GM23338 (cell line): ENCODE results near the gene TBCD. TPM values are rescaled to one million over a fixed set of nuclear protein-coding genes. Genes with fewer than 3 reads are reported as not detected.

Experiments used
- ATAC-seq: fragments of 200-7000 bp; cut with Tn5 transposase; 3 replicates; pipeline ENCODE4 v1.9.1; 2020
- DNase-seq: peaks from one replicate; pipeline ENCODE4 v3.0.0-alpha.2; 2015; ENCODE audit warnings: low spot score
- H2AFZ ChIP-seq: fragments of 200-600 bp; sonication (generic); 2 replicates; pipeline ENCODE4 v1.8.0; 2016; ENCODE audit warnings: antibody characterized with exemption, mild to moderate bottlenecking, moderate library complexity
- H3F3A ChIP-seq: fragments of 200-600 bp; sonication (generic); replicated peaks from 2 replicates; pipeline ENCODE4 v1.8.0; 2017; ENCODE audit warnings: antibody characterized with exemption, mixed run types, low read depth
- H3K27ac ChIP-seq: fragments of 200-600 bp; sonication (generic); 2 replicates; pipeline ENCODE4 v1.6.1; 2016; ENCODE audit warnings: low read depth
- H3K27me3 ChIP-seq: fragments of 200-600 bp; sonication (generic); 2 replicates; pipeline ENCODE4 v1.8.0; 2016; ENCODE audit warnings: mild to moderate bottlenecking, mixed run types, moderate library complexity; ENCODE audit not compliant: insufficient read depth
- H3K36me3 ChIP-seq: fragments of 200-600 bp; sonication (generic); 2 replicates; pipeline ENCODE4 v1.8.0; 2016; ENCODE audit warnings: mild to moderate bottlenecking; ENCODE audit not compliant: insufficient read depth
- H3K4me1 ChIP-seq: fragments of 200-600 bp; sonication (generic); 2 replicates; pipeline ENCODE4 v1.8.0; 2016; ENCODE audit warnings: mild to moderate bottlenecking, moderate library complexity; ENCODE audit not compliant: insufficient read depth
- H3K4me2 ChIP-seq: fragments of 200-600 bp; sonication (generic); 2 replicates; pipeline ENCODE4 v1.7.1; 2017; ENCODE audit warnings: mixed run types
- H3K4me3 ChIP-seq: fragments of 200-600 bp; sonication (generic); 2 replicates; pipeline ENCODE4 v1.6.1; 2016; ENCODE audit warnings: mixed run types
- H3K79me2 ChIP-seq: fragments of 200-600 bp; sonication (generic); replicated peaks from 2 replicates; pipeline ENCODE4 v1.8.0; 2017; ENCODE audit warnings: mild to moderate bottlenecking; ENCODE audit not compliant: insufficient read depth
- H3K9me2 ChIP-seq: fragments of 200-600 bp; sonication (generic); 2 replicates; pipeline ENCODE4 v1.8.0; 2017; ENCODE audit not compliant: insufficient read depth
- H4K20me1 ChIP-seq: fragments of 200-600 bp; sonication (generic); replicated peaks from 2 replicates; pipeline ENCODE4 v1.8.0; 2017; ENCODE audit warnings: mild to moderate bottlenecking; ENCODE audit not compliant: insufficient read depth
- H3K27ac Mint-ChIP-seq: 2 replicates; pipeline ENCODE4 v1.8.0; 2020; ENCODE audit warnings: inconsistent platforms, mild to moderate bottlenecking, moderate library complexity, mixed read lengths
- H3K27me3 Mint-ChIP-seq: 3 replicates; pipeline ENCODE4 v1.8.0; 2022; ENCODE audit warnings: low read depth, mild to moderate bottlenecking, moderate library complexity, mixed read lengths, inconsistent platforms; ENCODE audit not compliant: insufficient read depth, poor library complexity
- H3K36me3 Mint-ChIP-seq: 3 replicates; pipeline ENCODE4 v1.8.0; 2021; ENCODE audit warnings: low read depth, mild to moderate bottlenecking, inconsistent platforms, moderate library complexity, mixed read lengths
- H3K4me1 Mint-ChIP-seq: 3 replicates; pipeline ENCODE4 v1.8.0; 2020; ENCODE audit warnings: mild to moderate bottlenecking, inconsistent platforms, mixed read lengths
- H3K4me3 Mint-ChIP-seq: 3 replicates; pipeline ENCODE4 v1.8.0; 2021; ENCODE audit warnings: moderate library complexity, mild to moderate bottlenecking, inconsistent platforms, mixed read lengths
- H3K9me3 Mint-ChIP-seq: 3 replicates; pipeline ENCODE4 v1.8.0; 2020; ENCODE audit warnings: moderate library complexity, mild to moderate bottlenecking, inconsistent platforms, mixed read lengths
- CREB1 ChIP-seq: fragments of 250-450 bp; sonication (Bioruptor Pico); IDR thresholded peaks from 2 replicates; pipeline ENCODE4 v1.5.0; 2020; ENCODE audit warnings: low read depth, mild to moderate bottlenecking, moderate library complexity
- polyA plus RNA-seq: library from polyadenylated mRNA; unstranded; fragments of >200 nt; fragmentation: Nextera tagmentation; extraction: Ambion mirVana; gene quantifications from 2 replicates; pipeline ENCODE4 v1.2.1, GENCODE V29; 2016
- total RNA-seq: library from RNA; depleted of rRNA; stranded (reverse); fragments of >200 nt; shearing (Covaris generic); gene quantifications from 2 replicates; pipeline ENCODE4 v1.2.3, GENCODE V29; 2014
- TF ChIP-seq, protein P1 (sequence below): IDR thresholded peaks from one replicate; pipeline ENCODE4 v1.6.1; 2018; ENCODE audit warnings: antibody characterized with exemption; ENCODE audit not compliant: unreplicated experiment
- TF ChIP-seq, protein P2 (sequence below): fragments of 250-450 bp; sonication (Bioruptor Pico); IDR thresholded peaks from 2 replicates; pipeline ENCODE4 v1.5.0; 2020; ENCODE audit warnings: mild to moderate bottlenecking, moderate library complexity

TBCD gene
- total and polyA plus RNA-seq, 2 experiments from 2014 or later: 75.0 to 116 TPM

- 0 out of 2 replicates have a peak, but pooled peaks cover 4% of the 10 kb centered on the region for H3K79me2 ChIP-seq
- H3K27ac ChIP-seq: no peak overlapping the region
- no peaks in the 10 kb centered on the region for H3K9me2 ChIP-seq
- ATAC-seq (no peak), DNase-seq (no peak)
- H3K36me3 ChIP-seq: 0 out of 2 replicates have a peak, but pooled peaks cover 3% of the 10 kb centered on the region
- Mint-ChIP-seq H3K27me3 (peaks cover 8% of the 10 kb centered on the region), H3K4me1 (peaks cover 22% of the 10 kb centered on the region), H3K27ac (no peak overlapping the region), H3K36me3 (peaks cover 40% of the 10 kb centered on the region), H3K4me3 (no peak overlapping the region), H3K9me3 (no peaks in the 10 kb centered on the region; the same call in 2 of the 3 replicates)
- TF ChIP-seq, protein P1, sequence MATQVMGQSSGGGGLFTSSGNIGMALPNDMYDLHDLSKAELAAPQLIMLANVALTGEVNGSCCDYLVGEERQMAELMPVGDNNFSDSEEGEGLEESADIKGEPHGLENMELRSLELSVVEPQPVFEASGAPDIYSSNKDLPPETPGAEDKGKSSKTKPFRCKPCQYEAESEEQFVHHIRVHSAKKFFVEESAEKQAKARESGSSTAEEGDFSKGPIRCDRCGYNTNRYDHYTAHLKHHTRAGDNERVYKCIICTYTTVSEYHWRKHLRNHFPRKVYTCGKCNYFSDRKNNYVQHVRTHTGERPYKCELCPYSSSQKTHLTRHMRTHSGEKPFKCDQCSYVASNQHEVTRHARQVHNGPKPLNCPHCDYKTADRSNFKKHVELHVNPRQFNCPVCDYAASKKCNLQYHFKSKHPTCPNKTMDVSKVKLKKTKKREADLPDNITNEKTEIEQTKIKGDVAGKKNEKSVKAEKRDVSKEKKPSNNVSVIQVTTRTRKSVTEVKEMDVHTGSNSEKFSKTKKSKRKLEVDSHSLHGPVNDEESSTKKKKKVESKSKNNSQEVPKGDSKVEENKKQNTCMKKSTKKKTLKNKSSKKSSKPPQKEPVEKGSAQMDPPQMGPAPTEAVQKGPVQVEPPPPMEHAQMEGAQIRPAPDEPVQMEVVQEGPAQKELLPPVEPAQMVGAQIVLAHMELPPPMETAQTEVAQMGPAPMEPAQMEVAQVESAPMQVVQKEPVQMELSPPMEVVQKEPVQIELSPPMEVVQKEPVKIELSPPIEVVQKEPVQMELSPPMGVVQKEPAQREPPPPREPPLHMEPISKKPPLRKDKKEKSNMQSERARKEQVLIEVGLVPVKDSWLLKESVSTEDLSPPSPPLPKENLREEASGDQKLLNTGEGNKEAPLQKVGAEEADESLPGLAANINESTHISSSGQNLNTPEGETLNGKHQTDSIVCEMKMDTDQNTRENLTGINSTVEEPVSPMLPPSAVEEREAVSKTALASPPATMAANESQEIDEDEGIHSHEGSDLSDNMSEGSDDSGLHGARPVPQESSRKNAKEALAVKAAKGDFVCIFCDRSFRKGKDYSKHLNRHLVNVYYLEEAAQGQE: no peak
- TF ChIP-seq CREB1: no peak
- no peaks in the 10 kb centered on the region for H3K4me1 ChIP-seq
- no peaks in the 10 kb centered on the region; the same call in 1 of the 2 replicates for H4K20me1 ChIP-seq
- H3K4me2 ChIP-seq: no peak overlapping the region
- no peaks in the 10 kb centered on the region for H3F3A ChIP-seq
- H3K4me3 ChIP-seq: no peak overlapping the region
- no peak overlapping the region for H2AFZ ChIP-seq
- no peaks in the 10 kb centered on the region for H3K27me3 ChIP-seq
Observed at GRCh38 chr17:82893779-82894178, 141.9 kb downstream of the TBCD start.

- no peak for ATAC-seq
- DNase-seq: no peak
- Histone ChIP-seq H4K20me1 (no peaks in the 10 kb centered on the region; the same call in 1 of the 2 replicates), H3K4me1 (no peaks in the 10 kb centered on the region), H3F3A (no peaks in the 10 kb centered on the region), H3K9me2 (no peaks in the 10 kb centered on the region), H3K36me3 (0 out of 2 replicates have a peak, but pooled peaks cover 3% of the 10 kb centered on the region), H3K27me3 (no peaks in the 10 kb centered on the region), H3K4me2 (no peak overlapping the region), H2AFZ (no peak overlapping the region), H3K4me3 (no peak overlapping the region), H3K79me2 (peaks cover 9% of the 10 kb centered on the region; the same call in 1 of the 2 replicates), H3K27ac (no peak overlapping the region)
- Mint-ChIP-seq H3K4me3 (no peak overlapping the region), H3K27me3 (peaks cover 11% of the 10 kb centered on the region), H3K36me3 (peaks cover 45% of the 10 kb centered on the region), H3K9me3 (no peaks in the 10 kb centered on the region; the same call in 2 of the 3 replicates), H3K4me1 (peaks cover 16% of the 10 kb centered on the region), H3K27ac (peak overlapping the region; percentile 55; the same call in 1 of the 2 replicates)
- TF ChIP-seq, protein P2, sequence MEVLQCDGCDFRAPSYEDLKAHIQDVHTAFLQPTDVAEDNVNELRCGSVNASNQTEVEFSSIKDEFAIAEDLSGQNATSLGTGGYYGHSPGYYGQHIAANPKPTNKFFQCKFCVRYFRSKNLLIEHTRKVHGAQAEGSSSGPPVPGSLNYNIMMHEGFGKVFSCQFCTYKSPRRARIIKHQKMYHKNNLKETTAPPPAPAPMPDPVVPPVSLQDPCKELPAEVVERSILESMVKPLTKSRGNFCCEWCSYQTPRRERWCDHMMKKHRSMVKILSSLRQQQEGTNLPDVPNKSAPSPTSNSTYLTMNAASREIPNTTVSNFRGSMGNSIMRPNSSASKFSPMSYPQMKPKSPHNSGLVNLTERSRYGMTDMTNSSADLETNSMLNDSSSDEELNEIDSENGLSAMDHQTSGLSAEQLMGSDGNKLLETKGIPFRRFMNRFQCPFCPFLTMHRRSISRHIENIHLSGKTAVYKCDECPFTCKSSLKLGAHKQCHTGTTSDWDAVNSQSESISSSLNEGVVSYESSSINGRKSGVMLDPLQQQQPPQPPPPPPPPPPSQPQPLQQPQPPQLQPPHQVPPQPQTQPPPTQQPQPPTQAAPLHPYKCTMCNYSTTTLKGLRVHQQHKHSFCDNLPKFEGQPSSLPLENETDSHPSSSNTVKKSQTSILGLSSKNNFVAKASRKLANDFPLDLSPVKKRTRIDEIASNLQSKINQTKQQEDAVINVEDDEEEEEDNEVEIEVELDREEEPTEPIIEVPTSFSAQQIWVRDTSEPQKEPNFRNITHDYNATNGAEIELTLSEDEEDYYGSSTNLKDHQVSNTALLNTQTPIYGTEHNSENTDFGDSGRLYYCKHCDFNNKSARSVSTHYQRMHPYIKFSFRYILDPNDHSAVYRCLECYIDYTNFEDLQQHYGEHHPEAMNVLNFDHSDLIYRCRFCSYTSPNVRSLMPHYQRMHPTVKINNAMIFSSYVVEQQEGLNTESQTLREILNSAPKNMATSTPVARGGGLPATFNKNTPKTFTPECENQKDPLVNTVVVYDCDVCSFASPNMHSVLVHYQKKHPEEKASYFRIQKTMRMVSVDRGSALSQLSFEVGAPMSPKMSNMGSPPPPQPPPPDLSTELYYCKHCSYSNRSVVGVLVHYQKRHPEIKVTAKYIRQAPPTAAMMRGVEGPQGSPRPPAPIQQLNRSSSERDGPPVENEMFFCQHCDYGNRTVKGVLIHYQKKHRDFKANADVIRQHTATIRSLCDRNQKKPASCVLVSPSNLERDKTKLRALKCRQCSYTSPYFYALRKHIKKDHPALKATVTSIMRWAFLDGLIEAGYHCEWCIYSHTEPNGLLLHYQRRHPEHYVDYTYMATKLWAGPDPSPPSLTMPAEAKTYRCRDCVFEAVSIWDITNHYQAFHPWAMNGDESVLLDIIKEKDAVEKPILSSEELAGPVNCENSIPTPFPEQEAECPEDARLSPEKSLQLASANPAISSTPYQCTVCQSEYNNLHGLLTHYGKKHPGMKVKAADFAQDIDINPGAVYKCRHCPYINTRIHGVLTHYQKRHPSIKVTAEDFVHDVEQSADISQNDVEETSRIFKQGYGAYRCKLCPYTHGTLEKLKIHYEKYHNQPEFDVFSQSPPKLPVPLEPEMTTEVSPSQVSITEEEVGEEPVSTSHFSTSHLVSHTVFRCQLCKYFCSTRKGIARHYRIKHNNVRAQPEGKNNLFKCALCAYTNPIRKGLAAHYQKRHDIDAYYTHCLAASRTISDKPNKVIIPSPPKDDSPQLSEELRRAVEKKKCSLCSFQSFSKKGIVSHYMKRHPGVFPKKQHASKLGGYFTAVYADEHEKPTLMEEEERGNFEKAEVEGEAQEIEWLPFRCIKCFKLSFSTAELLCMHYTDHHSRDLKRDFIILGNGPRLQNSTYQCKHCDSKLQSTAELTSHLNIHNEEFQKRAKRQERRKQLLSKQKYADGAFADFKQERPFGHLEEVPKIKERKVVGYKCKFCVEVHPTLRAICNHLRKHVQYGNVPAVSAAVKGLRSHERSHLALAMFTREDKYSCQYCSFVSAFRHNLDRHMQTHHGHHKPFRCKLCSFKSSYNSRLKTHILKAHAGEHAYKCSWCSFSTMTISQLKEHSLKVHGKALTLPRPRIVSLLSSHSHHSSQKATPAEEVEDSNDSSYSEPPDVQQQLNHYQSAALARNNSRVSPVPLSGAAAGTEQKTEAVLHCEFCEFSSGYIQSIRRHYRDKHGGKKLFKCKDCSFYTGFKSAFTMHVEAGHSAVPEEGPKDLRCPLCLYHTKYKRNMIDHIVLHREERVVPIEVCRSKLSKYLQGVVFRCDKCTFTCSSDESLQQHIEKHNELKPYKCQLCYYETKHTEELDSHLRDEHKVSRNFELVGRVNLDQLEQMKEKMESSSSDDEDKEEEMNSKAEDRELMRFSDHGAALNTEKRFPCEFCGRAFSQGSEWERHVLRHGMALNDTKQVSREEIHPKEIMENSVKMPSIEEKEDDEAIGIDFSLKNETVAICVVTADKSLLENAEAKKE (CRISPR knock-in tag): no peak
Observed at GRCh38 chr17:82894389-82894788, 142.5 kb downstream of the TBCD start.
